ENCODE measurements around the gene ENAM. TPM values are rescaled to one million over a fixed set of nuclear protein-coding genes. Genes with fewer than 3 reads are reported as not detected.

ENAM gene
- total RNA-seq, result not detected in 2 replicates

GRCh38 chr4:70628444-70628843, at the start of gene ENAM:
Gene ENAM (plus strand): TSS chr4:70628744. CDS start chr4:70629501, 757 bp downstream.

GRCh38 chr4:70591955-70592582, 36.5 kb upstream of the ENAM start, which contains the start of gene AMBN:
Gene AMBN (plus strand): TSS chr4:70592256. CDS start chr4:70592359, 103 bp downstream.

GRCh38 chr4:70666369-70666768, 37.8 kb downstream of the ENAM start, which contains the start of gene JCHAIN:
Gene JCHAIN (minus strand): TSS chr4:70666508. CDS start chr4:70666490, 18 bp downstream.

GRCh38 chr4:70687821-70688794, 59.6 kb downstream of the ENAM start, which contains the start of gene UTP3:
Gene UTP3 (plus strand): TSS chr4:70688532. CDS start chr4:70688678, 146 bp downstream.

Other genes starting within 250 kb of the ENAM start
- gene SMR3B, start 245.6 kb upstream of the ENAM start, total RNA-seq, result not detected in 2 replicates
- gene OPRPN, start 230.8 kb upstream of the ENAM start, total RNA-seq, result not detected in 2 replicates
- not detected in 2 replicates for gene MUC7, start 156.5 kb upstream of the ENAM start, total RNA-seq
- gene AMTN, start 110.2 kb upstream of the ENAM start, total RNA-seq, result not detected in 2 replicates
- gene AMBN, start 36.5 kb upstream of the ENAM start, total RNA-seq, result not detected in 2 replicates
- not detected in 2 replicates for gene JCHAIN, start 37.8 kb downstream of the ENAM start, total RNA-seq
- gene UTP3, start 59.8 kb downstream of the ENAM start, total RNA-seq, result 9.9 and 13.8 TPM in 2 replicates
- gene RUFY3, start 93.2 kb downstream of the ENAM start, total RNA-seq, result 10.7 and 17.7 TPM in 2 replicates
- 51.6 and 67.2 TPM in 2 replicates for gene GRSF1, start 211.1 kb downstream of the ENAM start, total RNA-seq

Measured in bronchus fibroblast of lung (primary cell).